Retina (tissue), 1 donor: Measurements from ENCODE around the gene ZSCAN5A.
"Not testable (repeated sequence)": the region's sequence is repeated elsewhere in the genome, so short reads cannot be mapped to it uniquely, and the experiment has no call there.

Source experiments
- DNase-seq: peaks from one replicate; pipeline ENCODE4 v3.0.0-alpha.2; 2016

The ZSCAN5A gene

DNA sequence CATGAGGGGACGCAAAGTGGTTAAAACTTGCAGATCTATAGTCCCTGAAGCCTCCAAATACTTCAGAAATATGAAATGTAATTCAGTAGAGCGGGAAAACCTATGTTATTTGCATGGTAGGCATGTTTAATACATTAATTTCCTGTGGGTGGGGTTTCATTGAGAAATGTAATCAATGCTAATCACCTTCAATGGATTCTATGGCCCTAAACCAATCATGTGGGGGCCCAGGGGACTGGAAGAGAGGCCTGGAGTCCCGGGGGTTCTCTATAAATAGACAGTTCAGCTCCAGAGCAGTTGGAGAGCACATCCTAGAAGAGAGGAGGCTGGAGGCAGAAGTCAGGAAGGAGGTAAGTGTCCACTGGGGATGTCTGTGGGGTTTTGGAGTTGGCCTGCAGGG is 112.7 kb downstream of the ZSCAN5A start, which contains the start of gene ZSCAN5C:
TSS of gene ZSCAN5C (plus strand) at position 301 of the 400 bp plus-strand sequence. CDS start 3,641 bp downstream, outside the sequence.
- no peak for DNase-seq

DNA sequence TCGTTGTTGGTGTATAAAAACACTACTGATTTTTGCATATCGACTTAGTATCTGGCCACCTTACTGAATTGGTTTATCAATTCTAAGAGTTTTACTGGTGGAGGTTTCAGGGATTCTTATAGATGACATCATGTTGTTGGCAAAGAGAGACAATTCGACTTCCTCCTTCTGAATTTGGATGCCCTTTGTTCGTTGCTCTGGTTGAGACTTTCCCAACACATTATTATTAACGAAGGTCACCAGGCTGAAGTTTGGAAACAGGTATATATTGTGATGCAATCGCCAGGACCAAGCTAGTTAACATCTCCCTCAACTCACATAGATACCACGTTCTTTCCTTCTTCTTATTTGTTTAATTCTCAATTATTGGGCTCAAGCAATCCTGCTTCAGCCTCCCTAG is 115.0 kb downstream of the ZSCAN5A start:
- no peak for DNase-seq

DNA sequence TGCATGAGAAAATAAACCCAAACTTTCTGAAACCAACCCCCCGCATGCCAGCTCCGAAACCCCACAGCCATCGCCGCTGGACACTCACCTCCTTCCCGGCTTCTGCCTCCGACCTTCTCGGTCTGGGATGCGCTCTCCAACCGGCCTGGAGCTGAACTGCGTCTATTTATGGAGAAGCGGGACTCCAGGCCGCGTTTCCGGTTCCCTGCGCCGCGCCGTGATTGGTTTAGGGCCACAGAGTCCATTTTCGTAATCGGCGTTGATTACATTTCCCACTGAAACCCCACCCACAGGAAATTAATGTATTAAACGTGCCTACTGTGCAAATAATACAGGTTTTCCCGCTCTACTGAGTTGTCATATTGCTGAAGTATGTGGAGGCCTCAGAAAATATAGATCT is 117.0 kb downstream of the ZSCAN5A start, which contains the start of gene ZSCAN5B:
TSS of gene ZSCAN5B (minus strand) at position 138 of the 400 bp plus-strand sequence. CDS start 4,731 bp downstream, outside the sequence.
- DNase-seq = not testable (repeated sequence)

DNA sequence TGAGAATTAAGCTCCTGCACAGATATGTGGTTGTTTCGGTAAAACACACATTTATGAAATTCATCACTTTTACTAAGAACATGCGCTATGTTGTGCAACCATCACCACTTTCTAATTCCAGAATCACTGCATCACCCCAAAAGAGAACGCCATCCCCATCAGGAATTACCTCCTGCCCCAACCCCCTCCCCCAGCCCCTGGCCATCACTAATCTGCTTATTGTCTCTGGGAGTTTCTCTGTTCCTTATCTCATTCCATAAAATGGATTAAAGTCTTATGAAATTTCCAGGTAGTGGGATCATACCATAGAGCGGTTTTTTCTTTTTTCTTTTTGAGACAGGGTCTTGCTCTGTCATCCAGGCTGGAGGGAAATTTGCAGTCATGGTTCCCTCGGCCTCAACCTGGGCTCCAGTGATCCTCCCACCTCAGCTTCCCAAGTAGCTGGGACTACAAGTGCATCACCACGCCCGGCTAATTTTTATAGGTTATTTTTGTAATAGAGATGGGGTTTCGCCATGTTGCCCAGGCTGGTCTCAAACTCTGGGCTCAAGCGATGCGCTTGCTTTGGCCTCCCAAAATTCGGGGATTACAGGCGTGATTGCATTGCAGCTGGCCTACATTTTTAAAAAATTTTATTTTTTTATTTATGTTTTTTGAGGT is 120.5 kb downstream of the ZSCAN5A start:
- DNase-seq = no peak

DNA sequence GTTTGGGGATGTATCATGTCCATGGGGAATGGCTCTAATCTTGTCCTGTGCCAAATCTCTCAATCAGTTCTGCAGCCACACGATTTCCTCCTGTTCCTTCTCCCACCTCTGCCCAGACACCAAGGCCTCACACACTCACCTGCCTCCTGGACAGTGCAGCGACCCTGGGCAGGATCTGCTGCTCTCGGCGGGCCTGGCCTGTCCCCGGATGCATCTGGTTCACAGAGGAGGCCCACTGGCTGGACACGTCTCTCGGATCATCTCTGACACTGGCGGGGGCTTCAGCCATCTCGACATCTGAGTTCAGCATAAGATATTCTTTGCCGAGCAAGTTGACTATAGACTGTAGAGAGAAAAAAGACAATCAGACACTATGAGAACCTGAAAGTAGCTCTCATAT is 122.9 kb downstream of the ZSCAN5A start:
- DNase-seq = no peak

DNA sequence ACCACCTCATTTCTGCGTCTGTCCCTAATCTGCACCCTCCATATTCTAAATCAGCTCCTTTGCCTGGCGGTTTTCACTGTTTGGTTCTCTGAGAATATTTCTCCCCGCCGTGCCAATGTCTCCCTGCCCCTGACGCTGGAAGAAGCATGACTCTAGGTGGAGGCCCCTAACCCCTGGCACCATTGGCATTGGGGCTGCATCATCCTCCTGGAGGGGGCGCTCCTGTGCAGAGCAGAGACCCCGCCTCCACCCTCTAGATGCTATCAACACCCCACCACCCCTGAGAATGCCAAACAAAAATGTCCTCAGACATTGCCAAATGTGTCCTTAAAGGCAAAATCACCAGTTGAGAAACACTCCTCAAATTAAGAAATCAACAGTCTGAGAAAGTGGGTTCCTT is 123.5 kb downstream of the ZSCAN5A start:
- no peak for DNase-seq

DNA sequence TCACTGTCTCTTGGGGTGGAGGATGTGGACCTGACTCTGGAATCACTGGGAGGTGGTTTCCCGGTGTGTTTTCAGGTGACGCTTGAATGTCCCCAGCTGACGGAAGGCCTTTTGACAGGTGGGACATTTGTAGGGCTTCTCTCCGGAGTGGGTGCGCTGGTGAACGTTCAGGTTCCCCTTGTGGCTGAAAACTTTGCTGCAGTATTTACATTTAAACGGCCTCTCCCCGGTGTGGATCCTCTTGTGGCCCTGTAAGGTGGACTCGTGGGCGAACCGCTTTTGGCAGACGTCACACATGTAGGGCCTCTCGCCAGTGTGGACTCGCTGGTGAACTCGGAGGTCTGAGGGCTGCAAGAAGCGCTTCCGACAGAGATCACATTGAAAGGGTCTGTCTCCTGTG is 124.9 kb downstream of the ZSCAN5A start:
- peak; percentile 27 for DNase-seq

DNA sequence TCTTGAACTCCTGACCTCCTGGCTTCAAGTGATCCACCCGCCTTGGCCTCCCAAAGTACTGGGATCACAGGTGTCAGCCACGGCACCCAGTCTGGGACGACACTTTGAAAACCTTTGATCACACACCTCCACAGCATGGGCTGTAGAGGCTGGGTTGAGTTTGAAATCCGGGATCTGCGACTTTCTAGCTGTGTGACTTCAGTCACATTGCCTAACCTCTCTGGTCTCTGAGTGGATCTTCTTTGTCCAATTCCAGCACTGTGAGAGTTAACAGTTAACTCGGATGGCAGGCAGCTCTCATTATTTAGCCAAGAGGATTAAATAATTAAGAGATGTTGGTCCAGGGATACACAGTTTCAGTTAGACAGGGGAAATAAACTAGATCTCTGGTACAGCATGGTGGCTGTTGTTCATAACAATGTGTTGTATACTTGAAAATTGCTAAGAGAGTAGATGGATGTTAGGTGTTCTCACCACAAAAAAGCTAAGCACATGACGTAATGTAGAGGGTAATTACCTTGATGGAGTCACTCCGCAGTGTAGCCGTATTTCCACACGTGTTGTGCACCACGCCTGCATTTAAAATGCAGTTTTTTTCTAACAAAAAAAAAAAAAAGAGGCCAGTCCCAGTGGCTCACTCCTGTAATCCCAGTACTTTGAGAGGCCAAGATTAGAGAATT is 136.9 kb downstream of the ZSCAN5A start:
- no peak for DNase-seq

DNA sequence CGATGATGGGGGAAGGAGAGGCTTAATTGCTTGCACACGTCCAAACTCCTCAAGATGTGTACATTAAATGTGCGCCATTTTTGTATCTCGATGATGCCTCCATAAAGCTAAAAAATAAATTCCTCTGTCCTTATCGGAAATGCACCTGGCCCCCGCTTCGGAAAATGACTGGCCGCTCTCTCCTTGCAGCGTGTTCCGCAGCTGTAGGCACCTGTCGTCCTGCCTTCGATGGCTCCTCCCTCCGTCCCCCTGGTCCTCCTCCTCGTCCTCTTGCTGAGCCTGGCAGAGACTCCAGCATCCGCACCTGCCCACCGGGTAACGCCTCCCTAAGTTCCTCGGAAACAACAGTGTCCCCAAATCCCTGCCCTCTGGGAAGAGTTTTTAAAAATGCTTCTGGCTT is 137.8 kb downstream of the ZSCAN5A start:
- DNase-seq = no peak

DNA sequence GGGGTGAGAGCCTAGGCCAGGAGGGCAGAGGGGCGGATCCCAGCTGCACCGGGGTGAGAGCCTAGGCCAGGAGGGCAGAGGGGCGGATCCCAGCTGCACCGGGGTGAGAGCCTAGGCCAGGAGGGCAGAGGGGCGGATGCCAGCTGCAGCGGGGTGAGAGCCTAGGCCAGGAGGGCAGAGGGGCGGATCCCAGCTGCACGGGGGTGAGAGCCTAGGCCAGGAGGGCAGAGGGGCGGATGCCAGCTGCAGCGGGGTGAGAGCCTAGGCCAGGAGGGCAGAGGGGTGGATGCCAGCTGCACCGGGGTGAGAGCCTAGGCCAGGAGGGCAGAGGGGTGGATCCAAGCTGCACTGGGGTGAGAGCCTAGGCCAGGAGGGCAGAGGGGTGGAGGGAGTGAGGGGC is 138.3 kb downstream of the ZSCAN5A start:
- DNase-seq = not testable (repeated sequence)

DNA sequence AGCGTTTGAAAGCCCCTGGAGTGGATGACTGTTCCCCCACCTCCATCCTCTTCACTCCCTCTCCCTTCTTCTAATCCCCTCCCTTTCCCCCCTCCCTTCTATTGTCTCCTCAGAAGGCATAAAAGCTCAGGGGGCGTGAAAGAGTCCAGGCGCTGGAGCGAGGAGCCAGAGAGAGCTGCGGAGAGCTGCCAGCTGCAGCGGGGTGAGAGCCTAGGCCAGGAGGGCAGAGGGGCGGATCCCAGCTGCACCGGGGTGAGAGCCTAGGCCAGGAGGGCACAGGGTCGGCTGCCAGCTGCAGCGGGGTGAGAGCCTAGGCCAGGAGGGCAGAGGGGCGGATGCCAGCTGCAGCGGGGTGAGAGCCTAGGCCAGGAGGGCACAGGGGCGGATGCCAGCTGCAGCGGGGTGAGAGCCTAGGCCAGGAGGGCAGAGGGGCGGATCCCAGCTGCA is 138.8 kb downstream of the ZSCAN5A start, which contains the start of gene GALP:
TSS of gene GALP (plus strand) at position 148 of the 447 bp plus-strand sequence. CDS start 1,101 bp downstream, outside the sequence.
- peak; percentile 57 for DNase-seq

DNA sequence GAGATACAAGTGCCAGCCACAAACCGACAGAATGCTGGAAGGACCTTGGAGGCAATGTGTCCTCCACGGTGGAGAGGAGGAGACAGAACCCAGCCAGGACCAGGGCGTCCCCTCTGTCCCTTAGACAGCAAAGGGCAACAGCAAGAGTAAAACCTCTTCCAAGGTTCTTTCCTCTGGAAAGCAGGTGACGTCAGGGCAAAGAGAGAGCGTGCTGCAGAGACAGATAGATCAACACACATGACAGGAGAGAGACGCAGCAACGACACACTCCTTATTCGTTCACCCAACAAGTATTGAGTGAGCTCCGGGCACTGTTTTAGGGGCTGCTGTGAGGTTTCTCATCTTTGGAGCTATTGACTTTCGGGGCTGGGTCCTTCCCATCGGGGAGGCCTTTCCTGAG is 140.1 kb downstream of the ZSCAN5A start:
- DNase-seq = peak; percentile 17

DNA sequence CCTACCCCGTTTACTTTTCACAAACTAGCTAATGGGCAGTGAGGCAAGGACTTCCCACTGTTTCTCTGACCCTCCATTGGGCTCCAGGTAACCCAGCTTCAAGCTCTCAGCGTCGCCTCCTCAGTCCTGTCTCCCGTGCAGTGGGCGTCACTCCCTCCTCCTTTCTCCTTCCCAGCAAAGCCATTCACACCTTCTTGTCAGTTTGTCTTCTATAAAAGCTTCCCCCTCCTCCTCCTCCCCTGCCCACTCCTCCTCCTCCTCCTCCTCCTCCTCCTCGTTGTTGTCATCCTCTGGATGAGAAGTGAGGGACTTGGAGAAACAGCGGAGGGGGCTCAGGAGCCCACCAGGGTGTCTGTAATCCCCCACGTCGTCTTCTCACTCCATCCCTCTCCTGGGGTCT is 140.6 kb downstream of the ZSCAN5A start:
- DNase-seq = no peak
